NB4 (cell line): ENCODE measurements around the gene MACC1.

Experiments
- CTCF ChIP-seq: IDR thresholded peaks from one replicate; pipeline ENCODE4 v1.5.1; 2012; ENCODE audit warnings: low read depth, low read length
- MAX ChIP-seq: IDR thresholded peaks from 2 replicates; pipeline ENCODE4 v1.6.1; 2011; ENCODE audit warnings: low read depth, low read length
- POLR2A ChIP-seq: IDR thresholded peaks from 2 replicates; pipeline ENCODE4 v1.6.1; 2011; ENCODE audit warnings: mild to moderate bottlenecking; ENCODE audit not compliant: insufficient read length; ENCODE audit errors: extremely low read depth

DNA sequence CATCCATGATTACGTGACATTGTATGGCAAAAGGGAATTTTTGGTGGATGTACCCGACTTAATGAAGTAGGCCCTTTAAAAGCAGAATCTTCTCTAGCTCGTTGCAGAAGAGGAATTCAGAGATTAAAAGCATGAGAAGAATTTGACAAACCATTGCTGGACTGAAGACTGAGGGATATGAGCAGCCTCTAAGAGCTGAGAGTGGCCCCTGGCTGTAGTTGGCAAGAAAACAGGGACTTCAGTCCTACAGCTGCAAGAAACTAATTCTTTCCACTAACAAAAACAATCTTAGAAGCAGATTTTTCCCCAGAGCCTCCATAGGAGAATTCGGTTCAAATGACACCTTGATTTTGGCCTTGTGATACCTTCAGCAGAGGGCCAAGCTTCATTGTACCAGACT is 34.1 kb downstream of the MACC1 start:
- TF ChIP-seq MAX (no peak), CTCF (no peak), POLR2A (no peak)
